Measurements from ENCODE around the gene FUT3.
A peak's percentile ranks its signal among the peaks of the same experiment; 100 is the strongest.
"Not testable (repeated sequence)": the region's sequence is repeated elsewhere in the genome, so short reads cannot be mapped to it uniquely, and the experiment has no call there.

FUT3 gene

GRCh38 chr19:5881543-5882299, 30.5 kb upstream of the FUT3 start:
- DNase-seq (ENCODE audit: low read depth in 2 of 2) = no peak
- no peak for TF ChIP-seq CTCF (IDR thresholded peaks at IDR 0.05; ENCODE audit: low read depth, low read length)
- no peak overlapping the region for H3K4me3 ChIP-seq (replicated peaks in 1 of 2; ENCODE audit: low read depth in 2 of 2, low read length in 2 of 2)

GRCh38 chr19:5880604-5881078, 29.4 kb upstream of the FUT3 start:
- TF ChIP-seq CTCF (IDR thresholded peaks at IDR 0.05; ENCODE audit: low read depth, low read length) = no peak
- H3K4me3 ChIP-seq (replicated peaks in 1 of 2; ENCODE audit: low read depth in 2 of 2, low read length in 2 of 2) = no peak overlapping the region
- DNase-seq (ENCODE audit: low read depth in 2 of 2) = peak; percentile 52 to 89

GRCh38 chr19:5880196-5880595, 28.9 kb upstream of the FUT3 start:
- H3K4me3 ChIP-seq (replicated peaks in 1 of 2; ENCODE audit: low read depth in 2 of 2, low read length in 2 of 2) = no peak overlapping the region
- DNase-seq (ENCODE audit: low read depth in 2 of 2) = no peak
- TF ChIP-seq CTCF (IDR thresholded peaks at IDR 0.05; ENCODE audit: low read depth, low read length) = no peak

DNA sequence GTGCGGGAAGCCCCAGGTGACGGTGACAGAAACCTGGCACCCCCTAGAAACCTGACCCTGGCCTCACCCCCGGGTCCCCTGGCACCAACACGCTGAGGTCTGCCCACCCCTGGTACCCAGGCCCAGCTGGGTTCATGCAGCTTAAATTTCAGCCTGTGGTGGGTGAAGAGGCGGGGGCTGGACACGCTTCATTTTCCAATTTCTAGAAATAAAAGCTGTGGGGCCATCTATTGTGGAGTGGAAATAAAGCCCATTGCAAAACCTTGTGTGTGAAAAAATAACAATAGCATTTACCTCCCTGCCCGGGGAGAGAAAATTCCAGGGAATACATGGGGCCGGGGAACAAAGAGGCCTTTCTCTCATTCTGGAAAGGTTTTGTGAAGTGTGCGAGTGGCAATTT, 26.6 kb upstream of the FUT3 start:
- no peak overlapping the region for H3K4me3 ChIP-seq (replicated peaks in 1 of 2; ENCODE audit: low read depth in 2 of 2, low read length in 2 of 2)
- no peak for TF ChIP-seq CTCF (IDR thresholded peaks at IDR 0.05; ENCODE audit: low read depth, low read length)
- no peak for DNase-seq (ENCODE audit: low read depth in 2 of 2)

GRCh38 chr19:5877427-5877826, 26.2 kb upstream of the FUT3 start:
- no peak for DNase-seq (ENCODE audit: low read depth in 2 of 2)
- no peak overlapping the region for H3K4me3 ChIP-seq (replicated peaks in 1 of 2; ENCODE audit: low read depth in 2 of 2, low read length in 2 of 2)
- no peak for TF ChIP-seq CTCF (IDR thresholded peaks at IDR 0.05; ENCODE audit: low read depth, low read length)

DNA sequence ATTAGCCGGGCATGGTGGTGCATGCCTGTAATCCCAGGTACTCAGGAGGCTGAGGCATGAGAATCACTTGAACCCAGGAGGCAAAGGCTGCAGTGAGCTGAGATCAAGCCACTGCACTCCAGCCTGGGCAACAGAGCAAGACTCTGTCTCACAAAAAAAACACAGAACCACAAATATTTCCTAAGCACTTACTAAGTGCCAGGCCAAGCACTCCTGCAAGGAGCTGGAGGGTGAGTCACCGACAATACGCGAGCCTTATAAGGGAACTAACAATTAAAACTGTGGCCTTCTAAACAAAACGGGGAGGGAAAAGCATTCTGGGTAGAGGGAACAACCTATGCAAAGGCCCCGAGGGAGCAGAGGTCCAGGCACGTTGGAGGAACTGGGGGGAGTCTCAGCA, 23.2 kb upstream of the FUT3 start:
- H3K4me3 ChIP-seq (replicated peaks in 1 of 2; ENCODE audit: low read depth in 2 of 2, low read length in 2 of 2) = not testable (repeated sequence)
- DNase-seq (ENCODE audit: low read depth in 2 of 2) = peak; percentile 44 to 72

DNA sequence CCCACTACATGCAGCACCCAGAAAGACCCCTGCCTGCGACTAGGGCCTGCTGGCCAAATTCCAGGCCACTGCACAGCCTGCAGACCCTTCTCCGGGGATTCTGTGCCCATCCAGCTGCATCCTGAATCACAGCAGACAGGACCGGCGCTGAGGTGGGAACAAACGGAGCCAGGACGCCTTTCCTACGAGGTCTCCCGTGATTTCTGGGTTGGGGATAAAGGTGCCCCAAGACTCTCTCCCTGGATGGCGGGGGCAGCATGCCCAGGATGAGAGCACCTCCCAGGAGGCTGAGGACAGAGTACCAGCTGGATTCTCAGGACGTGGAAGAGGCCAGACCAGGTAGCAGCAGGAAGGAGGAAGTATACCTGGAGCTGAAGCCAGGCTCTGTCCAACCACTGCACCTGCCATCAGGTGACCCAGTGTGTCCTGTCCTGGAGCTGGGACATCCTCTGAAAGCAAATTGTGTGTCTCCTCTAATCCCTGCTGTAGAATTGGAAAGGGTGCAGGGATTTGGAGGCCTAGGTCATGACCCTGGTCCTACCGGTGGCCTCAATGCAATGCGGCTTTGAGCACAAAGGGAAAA, 22.5 kb upstream of the FUT3 start:
- no peak for DNase-seq (ENCODE audit: low read depth in 2 of 2)
- no peak overlapping the region for H3K4me3 ChIP-seq (replicated peaks in 1 of 2; ENCODE audit: low read depth in 2 of 2, low read length in 2 of 2)
- TF ChIP-seq CTCF (IDR thresholded peaks at IDR 0.05; ENCODE audit: low read depth, low read length) = no peak
